ENCODE results near the gene EFEMP2. TPM values are rescaled to one million over a fixed set of nuclear protein-coding genes. Genes with fewer than 3 reads are reported as not detected.

EFEMP2 gene
- total and polyA plus RNA-seq, 2 donors (not counting 1 experiment from before 2014, with no cell fraction given) = 9.5 to 14.7 TPM

DNA sequence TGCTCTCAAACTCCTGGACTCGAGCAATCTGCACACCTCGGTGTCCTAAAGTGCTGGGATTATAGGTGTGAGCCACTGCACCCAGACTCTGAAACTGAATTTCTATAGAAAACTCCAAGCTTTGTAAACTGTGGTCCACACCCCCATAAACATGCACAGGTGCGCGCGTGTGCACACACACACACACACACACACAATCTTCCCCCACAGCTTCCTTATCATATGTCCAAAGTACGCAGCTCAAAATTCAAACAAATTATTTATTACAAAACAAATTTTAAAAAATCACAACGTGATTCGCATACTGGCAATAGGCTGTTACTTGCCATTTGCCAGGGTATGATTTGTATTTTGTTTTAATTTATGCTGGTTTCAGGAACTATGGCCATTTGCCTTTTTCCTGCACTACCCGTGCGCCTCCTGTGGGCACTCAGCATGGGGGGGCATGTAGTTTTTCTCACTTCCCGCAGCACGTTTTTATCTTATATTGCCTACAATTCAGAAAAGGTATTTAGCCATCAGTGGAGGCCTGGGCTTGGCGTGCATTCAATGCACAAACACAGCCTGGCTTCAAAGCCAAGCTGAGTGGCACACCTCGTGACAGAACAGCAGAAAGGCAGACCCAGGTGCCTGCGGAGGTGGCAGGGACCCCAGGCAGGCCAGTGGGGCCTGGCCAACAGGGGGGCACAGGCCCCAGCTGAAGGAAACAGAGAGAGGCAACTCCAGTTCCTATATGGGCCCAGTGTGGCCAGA lies 49.6 kb downstream of the EFEMP2 start:
- Histone ChIP-seq H3K4me1 (ENCODE audit: control insufficient read depth in 2 of 2, insufficient read depth in 2 of 2, low read length in 2 of 2) (peaks cover 0 to 5% of the 10 kb centered on the region in 2 donors), H3K4me3 (ENCODE audit: control extremely low read depth in 1 of 5, extremely low read depth in 1 of 5, insufficient read depth in 1 of 5, low read depth in 2 of 5, low read length in 4 of 5) (no peak overlapping the region), H3K79me2 (ENCODE audit: control insufficient read depth, insufficient read depth, low read length) (no peaks in the 10 kb centered on the region), H3K4me2 (replicated peaks; ENCODE audit: low read depth, low read length, poor library complexity, severe bottlenecking) (no peak overlapping the region), H3K9ac (ENCODE audit: low read length) (no peak overlapping the region), H3K9me3 (ENCODE audit: control extremely low read depth in 1 of 3, control insufficient read depth in 2 of 3, insufficient read depth in 1 of 3, low read length in 2 of 3) (no peaks in the 10 kb centered on the region), H4K20me1 (ENCODE audit: control insufficient read depth, insufficient read depth, low read length, poor library complexity, severe bottlenecking) (no peaks in the 10 kb centered on the region), H2AFZ (ENCODE audit: insufficient read depth, low read depth, low read length, poor library complexity, severe bottlenecking) (no peak overlapping the region), H3K27me3 (replicated peaks in 1 of 4; ENCODE audit: control extremely low read depth in 1 of 4, control insufficient read depth in 3 of 4, insufficient read depth in 4 of 4, low read length in 3 of 4) (no peaks in the 10 kb centered on the region), H3K36me3 (replicated peaks in 1 of 2; ENCODE audit: control extremely low read depth in 1 of 2, control insufficient read depth in 1 of 2, extremely low read depth in 1 of 2, insufficient read depth in 2 of 2, low read length in 1 of 2) (no peaks in the 10 kb centered on the region), H3K27ac (ENCODE audit: low read length in 2 of 2) (no peak overlapping the region)
- CTCF ChIA-PET = interaction anchor here (0.7 to 2.6 kb wide), 7 partner anchors 9 to 561 kb away, joined by 3 to 11 read pairs (median 4); partner anchors contain the start of gene KAT5
- POLR2A ChIA-PET = no interaction called here
- ATAC-seq (ENCODE audit: low read depth) = no peak
- H3K4me3 Mint-ChIP-seq = no peak overlapping the region
- intact Hi-C loops (cut with micrococcal nuclease) = no loop called here
- no peaks in the 10 kb centered on the region for H3K9me3 Mint-ChIP-seq (ENCODE audit: insufficient read depth)
- DNase-seq = no peak
- no peak for TF ChIP-seq EZH2 (IDR thresholded peaks at IDR 0.05; ENCODE audit: borderline replicate concordance, insufficient read depth, low read depth, low read length, poor library complexity, severe bottlenecking)
- TF ChIP-seq, protein P1, sequence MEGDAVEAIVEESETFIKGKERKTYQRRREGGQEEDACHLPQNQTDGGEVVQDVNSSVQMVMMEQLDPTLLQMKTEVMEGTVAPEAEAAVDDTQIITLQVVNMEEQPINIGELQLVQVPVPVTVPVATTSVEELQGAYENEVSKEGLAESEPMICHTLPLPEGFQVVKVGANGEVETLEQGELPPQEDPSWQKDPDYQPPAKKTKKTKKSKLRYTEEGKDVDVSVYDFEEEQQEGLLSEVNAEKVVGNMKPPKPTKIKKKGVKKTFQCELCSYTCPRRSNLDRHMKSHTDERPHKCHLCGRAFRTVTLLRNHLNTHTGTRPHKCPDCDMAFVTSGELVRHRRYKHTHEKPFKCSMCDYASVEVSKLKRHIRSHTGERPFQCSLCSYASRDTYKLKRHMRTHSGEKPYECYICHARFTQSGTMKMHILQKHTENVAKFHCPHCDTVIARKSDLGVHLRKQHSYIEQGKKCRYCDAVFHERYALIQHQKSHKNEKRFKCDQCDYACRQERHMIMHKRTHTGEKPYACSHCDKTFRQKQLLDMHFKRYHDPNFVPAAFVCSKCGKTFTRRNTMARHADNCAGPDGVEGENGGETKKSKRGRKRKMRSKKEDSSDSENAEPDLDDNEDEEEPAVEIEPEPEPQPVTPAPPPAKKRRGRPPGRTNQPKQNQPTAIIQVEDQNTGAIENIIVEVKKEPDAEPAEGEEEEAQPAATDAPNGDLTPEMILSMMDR (IDR thresholded peaks at IDR 0.05) = no peak
- WGBS (ENCODE audit: insufficient coverage) = 92% methylated on average over 8 of the region's 15 CpGs
- H3K4me1 Mint-ChIP-seq = peaks cover 4% of the 10 kb centered on the region
- H3K27ac Mint-ChIP-seq = no peak overlapping the region
- no peaks in the 10 kb centered on the region for H3K27me3 Mint-ChIP-seq

DNA sequence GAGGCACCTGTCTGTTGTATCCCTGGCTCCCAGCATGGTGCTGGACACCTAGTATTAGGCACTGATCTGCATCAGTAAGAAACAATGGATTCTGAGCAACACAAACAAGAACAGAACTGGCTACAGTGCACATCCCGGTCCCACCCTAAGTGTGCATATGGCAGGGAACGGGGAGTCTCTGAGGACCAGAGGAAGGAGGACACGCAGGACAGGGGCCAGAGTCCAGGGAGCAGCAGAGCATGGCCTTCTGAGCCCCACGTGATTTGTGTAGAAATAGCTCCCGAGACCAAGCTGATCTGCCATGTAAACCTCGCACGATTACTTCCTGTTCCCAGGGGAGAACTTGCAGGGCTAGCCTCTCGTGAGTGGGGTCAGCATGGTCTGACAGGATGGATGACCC lies 51.5 kb downstream of the EFEMP2 start:
- no peaks in the 10 kb centered on the region for H4K20me1 ChIP-seq (ENCODE audit: control insufficient read depth, insufficient read depth, low read length, poor library complexity, severe bottlenecking)
- TF ChIP-seq, protein P1 (IDR thresholded peaks at IDR 0.05) = no peak
- TF ChIP-seq EZH2 (IDR thresholded peaks at IDR 0.05; ENCODE audit: borderline replicate concordance, insufficient read depth, low read depth, low read length, poor library complexity, severe bottlenecking) = no peak
- Mint-ChIP-seq H3K27me3 (no peaks in the 10 kb centered on the region), H3K9me3 (ENCODE audit: insufficient read depth) (no peaks in the 10 kb centered on the region), H3K4me3 (no peak overlapping the region), H3K27ac (no peak overlapping the region), H3K4me1 (peaks cover 9% of the 10 kb centered on the region)
- CTCF ChIA-PET = interaction anchor here (2.6 to 6.1 kb wide), 2 partner anchors 42 to 109 kb away, joined by 11 to 90 read pairs; partner anchors contain the start of genes AP5B1 and KAT5
- no peaks in the 10 kb centered on the region for H3K79me2 ChIP-seq (ENCODE audit: control insufficient read depth, insufficient read depth, low read length)
- no peak for ATAC-seq (ENCODE audit: low read depth)
- no peaks in the 10 kb centered on the region for H3K36me3 ChIP-seq (replicated peaks in 1 of 2; ENCODE audit: control extremely low read depth in 1 of 2, control insufficient read depth in 1 of 2, extremely low read depth in 1 of 2, insufficient read depth in 2 of 2, low read length in 1 of 2)
- WGBS (ENCODE audit: insufficient coverage) = 83% methylated on average over 8 of the region's 8 CpGs
- H2AFZ ChIP-seq (ENCODE audit: insufficient read depth, low read depth, low read length, poor library complexity, severe bottlenecking) = no peak overlapping the region
- peaks cover 6 to 13% of the 10 kb centered on the region in 2 donors for H3K4me1 ChIP-seq (ENCODE audit: control insufficient read depth in 2 of 2, insufficient read depth in 2 of 2, low read length in 2 of 2)
- POLR2A ChIA-PET = interaction anchor here (0.6 kb wide), 1 partner anchor 515 kb away, joined by 3 read pairs; no protein-coding TSS in a partner anchor
- H3K4me2 ChIP-seq (replicated peaks; ENCODE audit: low read depth, low read length, poor library complexity, severe bottlenecking) = no peak overlapping the region
- H3K27ac ChIP-seq (ENCODE audit: low read length in 2 of 2) = no peak overlapping the region
- H3K9ac ChIP-seq (ENCODE audit: low read length) = no peak overlapping the region
- DNase-seq = no peak
- H3K9me3 ChIP-seq (ENCODE audit: control extremely low read depth in 1 of 3, control insufficient read depth in 2 of 3, insufficient read depth in 1 of 3, low read length in 2 of 3) = no peaks in the 10 kb centered on the region
- intact Hi-C loops (cut with micrococcal nuclease) = no loop called here
- H3K4me3 ChIP-seq (ENCODE audit: control extremely low read depth in 1 of 5, extremely low read depth in 1 of 5, insufficient read depth in 1 of 5, low read depth in 2 of 5, low read length in 4 of 5) = no peak overlapping the region
- no peaks in the 10 kb centered on the region for H3K27me3 ChIP-seq (replicated peaks in 1 of 4; ENCODE audit: control extremely low read depth in 1 of 4, control insufficient read depth in 3 of 4, insufficient read depth in 4 of 4, low read length in 3 of 4)

Measured in B cell (primary cell).